Measurements from ENCODE around the gene MID2.
"Not testable (repeated sequence)": the region's sequence is repeated elsewhere in the genome, so short reads cannot be mapped to it uniquely, and the experiment has no call there.

MID2 gene

DNA sequence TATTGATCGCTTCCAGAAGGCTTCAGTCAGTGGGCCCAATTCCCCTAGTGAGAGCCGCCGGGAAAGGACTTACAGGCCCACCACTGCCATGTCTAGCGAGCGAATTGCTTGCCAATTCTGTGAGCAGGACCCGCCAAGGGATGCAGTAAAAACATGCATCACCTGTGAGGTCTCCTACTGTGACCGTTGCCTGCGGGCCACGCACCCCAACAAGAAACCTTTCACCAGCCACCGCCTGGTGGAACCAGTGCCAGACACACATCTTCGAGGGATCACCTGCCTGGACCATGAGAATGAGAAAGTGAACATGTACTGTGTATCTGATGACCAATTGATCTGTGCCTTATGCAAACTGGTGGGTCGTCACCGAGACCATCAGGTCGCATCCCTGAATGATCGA is 15.3 kb downstream of the MID2 start:
- Histone ChIP-seq H3K4me1 (ENCODE audit: control insufficient read depth in 5 of 5, insufficient read depth in 5 of 5, low read length in 5 of 5) (peaks cover 0 to 22% (median 11%) of the 10 kb centered on the region in 5 donors), H3K4me3 (ENCODE audit: low read depth in 1 of 5, low read length in 5 of 5) (no peak overlapping the region), H3K27me3 (ENCODE audit: control insufficient read depth in 5 of 5, insufficient read depth in 4 of 5, low read length in 5 of 5) (peaks cover 0 to 15% (median 7%) of the 10 kb centered on the region in 5 donors), H3K36me3 (ENCODE audit: control insufficient read depth in 5 of 5, insufficient read depth in 5 of 5, low read length in 5 of 5) (peaks cover 3 to 11% (median 8%) of the 10 kb centered on the region in 5 donors), H3K27ac (ENCODE audit: low read depth, low read length) (no peak overlapping the region), H3K9me3 (ENCODE audit: control insufficient read depth in 5 of 5, low read length in 5 of 5) (no peaks in the 10 kb centered on the region), H3K9ac (ENCODE audit: low read length in 5 of 5) (no peak overlapping the region)

DNA sequence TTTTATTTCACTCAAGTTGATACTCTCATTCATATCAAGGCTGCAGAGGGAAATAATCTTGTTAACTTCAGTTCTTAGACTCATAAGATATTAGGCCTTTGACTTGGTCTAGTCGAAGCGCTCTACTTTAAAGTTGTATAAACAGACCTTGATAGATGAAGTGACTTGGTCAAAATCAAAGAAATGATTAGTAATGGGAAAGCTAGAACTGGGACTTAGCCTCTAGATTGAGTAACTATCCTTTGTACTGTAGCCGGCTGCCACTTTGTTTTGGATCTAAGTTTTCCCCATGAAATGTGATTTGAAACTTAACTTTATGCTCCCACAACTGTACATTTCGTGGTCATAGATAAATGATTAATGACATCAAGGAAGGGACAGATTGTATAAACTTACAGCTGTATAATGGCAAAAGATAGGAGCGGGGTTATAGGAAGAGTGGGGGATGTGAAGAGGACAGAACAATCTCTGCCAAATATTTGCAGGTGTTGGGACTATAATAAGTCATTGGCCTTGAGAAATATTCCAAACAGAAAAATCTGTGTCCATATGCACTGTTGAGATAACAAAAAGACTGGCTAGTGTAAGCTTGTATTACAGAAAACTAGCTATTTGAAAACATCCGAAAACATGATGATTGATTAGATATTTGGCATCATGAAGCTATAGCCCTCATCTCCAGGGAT is 17.2 kb downstream of the MID2 start:
- H3K36me3 ChIP-seq (ENCODE audit: control insufficient read depth in 5 of 5, insufficient read depth in 5 of 5, low read length in 5 of 5) = peaks cover 3 to 11% (median 8%) of the 10 kb centered on the region in 5 donors
- no peak overlapping the region for H3K27ac ChIP-seq (ENCODE audit: low read depth, low read length)
- peaks cover 0 to 15% (median 9%) of the 10 kb centered on the region in 5 donors for H3K27me3 ChIP-seq (ENCODE audit: control insufficient read depth in 5 of 5, insufficient read depth in 4 of 5, low read length in 5 of 5)
- no peak overlapping the region for H3K9ac ChIP-seq (ENCODE audit: low read length in 5 of 5)
- H3K9me3 ChIP-seq (ENCODE audit: control insufficient read depth in 5 of 5, low read length in 5 of 5) = no peaks in the 10 kb centered on the region
- H3K4me1 ChIP-seq (ENCODE audit: control insufficient read depth in 5 of 5, insufficient read depth in 5 of 5, low read length in 5 of 5) = peaks cover 0 to 17% (median 12%) of the 10 kb centered on the region in 5 donors
- no peak overlapping the region for H3K4me3 ChIP-seq (ENCODE audit: low read depth in 1 of 5, low read length in 5 of 5)

DNA sequence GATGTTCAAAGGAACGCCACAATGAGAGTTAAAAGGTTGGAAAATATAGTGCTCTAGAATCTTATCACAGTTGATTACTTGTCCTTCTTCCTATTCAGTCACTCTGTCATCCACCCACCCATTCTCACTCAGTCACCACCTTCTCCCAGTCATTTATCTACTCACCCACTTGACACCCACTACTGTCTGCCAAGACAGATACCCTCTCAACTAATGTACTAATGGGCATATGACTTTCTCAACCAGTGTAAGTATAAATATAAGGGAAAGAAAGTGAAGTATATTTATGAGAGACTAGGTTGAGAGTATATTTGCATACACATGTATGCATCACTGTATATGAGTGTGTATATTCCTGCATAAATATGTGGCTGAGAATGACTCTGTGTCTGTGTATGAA is 20.0 kb downstream of the MID2 start:
- Histone ChIP-seq H3K4me3 (ENCODE audit: low read depth in 1 of 5, low read length in 5 of 5) (no peak overlapping the region), H3K9ac (ENCODE audit: low read length in 5 of 5) (no peak overlapping the region), H3K4me1 (ENCODE audit: control insufficient read depth in 5 of 5, insufficient read depth in 5 of 5, low read length in 5 of 5) (peaks cover 0 to 32% (median 17%) of the 10 kb centered on the region in 5 donors), H3K9me3 (ENCODE audit: control insufficient read depth in 5 of 5, low read length in 5 of 5) (no peaks in the 10 kb centered on the region), H3K27me3 (ENCODE audit: control insufficient read depth in 5 of 5, insufficient read depth in 4 of 5, low read length in 5 of 5) (peaks cover 0 to 13% (median 11%) of the 10 kb centered on the region in 5 donors), H3K27ac (ENCODE audit: low read depth, low read length) (no peak overlapping the region), H3K36me3 (ENCODE audit: control insufficient read depth in 5 of 5, insufficient read depth in 5 of 5, low read length in 5 of 5) (peaks cover 3 to 10% (median 8%) of the 10 kb centered on the region in 5 donors)

DNA sequence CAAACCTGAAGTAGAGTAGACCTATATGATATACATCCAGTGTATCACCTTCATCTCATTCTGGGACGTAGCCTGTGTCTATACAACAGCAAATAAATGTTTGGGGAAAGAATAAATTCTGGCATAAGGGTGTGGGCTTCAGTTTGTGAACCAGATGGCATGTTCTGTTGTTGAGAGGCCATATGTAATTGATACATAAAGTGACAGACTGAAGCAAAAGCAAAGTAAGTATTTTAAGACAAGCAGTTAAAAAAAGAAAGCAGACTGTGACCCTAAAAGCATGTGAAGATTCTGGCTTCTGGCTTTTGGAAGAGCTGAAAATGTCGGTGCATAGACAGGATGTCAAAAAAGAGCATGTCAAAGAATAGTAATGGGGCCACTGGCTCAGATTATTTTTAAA is 22.9 kb downstream of the MID2 start:
- Histone ChIP-seq H3K4me1 (ENCODE audit: control insufficient read depth in 5 of 5, insufficient read depth in 5 of 5, low read length in 5 of 5) (peaks cover 0 to 40% (median 14%) of the 10 kb centered on the region in 5 donors), H3K9me3 (ENCODE audit: control insufficient read depth in 5 of 5, low read length in 5 of 5) (no peaks in the 10 kb centered on the region), H3K27ac (ENCODE audit: low read depth, low read length) (no peak overlapping the region), H3K9ac (ENCODE audit: low read length in 5 of 5) (no peak overlapping the region), H3K36me3 (ENCODE audit: control insufficient read depth in 5 of 5, insufficient read depth in 5 of 5, low read length in 5 of 5) (no peaks in the 10 kb centered on the region), H3K4me3 (ENCODE audit: low read depth in 1 of 5, low read length in 5 of 5) (no peak overlapping the region), H3K27me3 (ENCODE audit: control insufficient read depth in 5 of 5, insufficient read depth in 4 of 5, low read length in 5 of 5) (peaks cover 0 to 13% (median 6%) of the 10 kb centered on the region in 5 donors)

DNA sequence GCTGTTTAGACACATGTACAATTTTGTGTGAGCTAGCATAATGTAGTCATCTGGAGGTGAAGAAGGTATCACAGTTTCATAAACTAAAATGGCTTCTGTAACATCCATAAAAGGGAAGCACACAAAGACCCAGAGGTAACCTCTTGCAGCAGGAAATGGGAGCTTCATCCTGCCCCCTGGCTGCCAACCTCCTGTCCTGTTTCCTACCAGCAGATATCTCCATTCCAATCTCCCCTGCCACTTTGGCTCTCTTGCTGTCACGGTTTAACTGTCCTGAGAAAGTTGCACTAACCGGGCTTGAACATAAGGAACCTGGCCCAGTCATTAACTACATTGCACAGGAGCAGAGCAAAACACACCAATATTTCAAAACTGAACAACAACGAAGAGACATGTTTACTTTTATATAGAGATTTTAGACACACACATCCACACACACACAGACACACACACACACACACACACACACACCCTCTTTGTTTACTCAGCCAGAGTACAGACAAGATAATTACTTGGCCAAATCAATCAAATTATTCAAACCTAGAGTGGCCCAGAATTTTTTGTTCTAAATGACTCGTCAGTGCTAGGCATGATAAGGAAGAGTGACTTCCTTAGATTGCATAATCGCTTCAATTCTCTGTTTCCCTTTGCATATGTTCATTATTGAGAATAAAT is 24.2 kb downstream of the MID2 start:
- Histone ChIP-seq H3K9ac (ENCODE audit: low read length in 5 of 5) (no peak overlapping the region), H3K36me3 (ENCODE audit: control insufficient read depth in 5 of 5, insufficient read depth in 5 of 5, low read length in 5 of 5) (peaks cover 0 to 5% (median 0%) of the 10 kb centered on the region in 5 donors), H3K27me3 (ENCODE audit: control insufficient read depth in 5 of 5, insufficient read depth in 4 of 5, low read length in 5 of 5) (peaks cover 0 to 13% (median 7%) of the 10 kb centered on the region in 5 donors), H3K9me3 (ENCODE audit: control insufficient read depth in 5 of 5, low read length in 5 of 5) (no peaks in the 10 kb centered on the region), H3K27ac (ENCODE audit: low read depth, low read length) (peak overlapping the region; percentile 31), H3K4me1 (ENCODE audit: control insufficient read depth in 5 of 5, insufficient read depth in 5 of 5, low read length in 5 of 5) (peaks cover 0 to 37% (median 11%) of the 10 kb centered on the region in 5 donors), H3K4me3 (ENCODE audit: low read depth in 1 of 5, low read length in 5 of 5) (no peak overlapping the region)

DNA sequence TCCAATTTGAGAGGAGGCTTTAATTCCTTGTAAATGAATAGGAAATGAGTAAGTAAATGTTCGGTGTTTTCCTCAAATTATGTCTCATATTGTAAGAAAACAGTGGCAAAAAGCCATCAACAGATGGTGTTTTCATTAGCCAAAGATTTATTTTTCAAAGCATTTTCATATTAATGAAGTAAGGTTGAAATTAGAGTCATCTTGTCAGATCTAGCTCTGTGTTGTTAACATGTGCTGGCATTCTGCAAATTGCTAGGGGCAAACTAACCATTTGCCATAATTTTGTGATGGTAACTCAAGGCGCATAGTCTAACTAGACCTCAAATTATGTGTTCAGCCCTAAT is 24.7 kb downstream of the MID2 start:
- peaks cover 0 to 7% (median 0%) of the 10 kb centered on the region in 5 donors for H3K36me3 ChIP-seq (ENCODE audit: control insufficient read depth in 5 of 5, insufficient read depth in 5 of 5, low read length in 5 of 5)
- peaks cover 0 to 32% (median 6%) of the 10 kb centered on the region in 5 donors for H3K4me1 ChIP-seq (ENCODE audit: control insufficient read depth in 5 of 5, insufficient read depth in 5 of 5, low read length in 5 of 5)
- H3K9ac ChIP-seq (ENCODE audit: low read length in 5 of 5) = no peak overlapping the region
- peak overlapping the region; percentile 25 for H3K27ac ChIP-seq (ENCODE audit: low read depth, low read length)
- H3K9me3 ChIP-seq (ENCODE audit: control insufficient read depth in 5 of 5, low read length in 5 of 5) = no peaks in the 10 kb centered on the region
- peaks cover 0 to 13% (median 8%) of the 10 kb centered on the region in 5 donors for H3K27me3 ChIP-seq (ENCODE audit: control insufficient read depth in 5 of 5, insufficient read depth in 4 of 5, low read length in 5 of 5)
- H3K4me3 ChIP-seq (ENCODE audit: low read depth in 1 of 5, low read length in 5 of 5) = no peak overlapping the region

DNA sequence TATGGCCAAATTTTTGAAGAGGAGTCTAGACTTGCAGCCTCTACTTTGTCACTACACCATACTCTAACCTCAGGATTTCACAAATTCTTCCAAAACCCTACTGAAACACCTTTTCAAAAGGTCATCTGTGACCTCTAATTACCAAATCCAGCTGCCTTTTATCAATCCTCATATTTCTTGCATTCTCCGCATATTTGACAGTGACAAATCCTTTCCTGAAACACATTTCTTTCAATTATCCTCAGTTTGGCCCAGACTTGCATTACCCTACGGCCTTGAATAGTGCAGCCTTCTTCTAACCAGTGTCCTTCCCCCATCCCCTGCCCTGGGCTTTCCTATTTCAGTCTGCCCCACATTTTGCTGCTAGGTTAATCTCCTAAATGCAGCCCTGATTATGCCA is 25.5 kb downstream of the MID2 start:
- Histone ChIP-seq H3K9me3 (ENCODE audit: control insufficient read depth in 5 of 5, low read length in 5 of 5) (no peaks in the 10 kb centered on the region), H3K4me3 (ENCODE audit: low read depth in 1 of 5, low read length in 5 of 5) (no peak overlapping the region), H3K9ac (ENCODE audit: low read length in 5 of 5) (no peak overlapping the region), H3K36me3 (ENCODE audit: control insufficient read depth in 5 of 5, insufficient read depth in 5 of 5, low read length in 5 of 5) (peaks cover 0 to 7% (median 0%) of the 10 kb centered on the region in 5 donors), H3K27ac (ENCODE audit: low read depth, low read length) (no peak overlapping the region), H3K4me1 (ENCODE audit: control insufficient read depth in 5 of 5, insufficient read depth in 5 of 5, low read length in 5 of 5) (peaks cover 0 to 29% (median 3%) of the 10 kb centered on the region in 5 donors), H3K27me3 (ENCODE audit: control insufficient read depth in 5 of 5, insufficient read depth in 4 of 5, low read length in 5 of 5) (peaks cover 0 to 13% (median 8%) of the 10 kb centered on the region in 5 donors)

DNA sequence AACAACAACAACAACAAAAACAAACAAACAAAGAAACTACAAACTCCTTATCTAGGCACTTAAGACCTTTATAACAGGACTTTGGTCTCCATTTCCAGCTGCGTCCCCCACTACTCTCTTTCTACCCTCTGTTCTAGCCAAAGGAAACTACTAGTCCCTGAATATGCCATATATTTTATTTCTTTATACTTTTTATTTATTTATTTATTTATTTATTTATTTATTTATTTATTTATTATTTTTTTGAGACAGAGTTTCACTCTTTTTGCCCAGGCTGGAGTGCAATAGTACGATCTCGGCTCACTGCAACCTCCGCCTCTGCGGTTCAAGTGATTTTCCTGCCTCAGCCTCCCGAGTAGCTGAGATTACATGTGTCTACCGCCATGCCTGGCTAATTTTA is 26.0 kb downstream of the MID2 start:
- peaks cover 0 to 13% (median 8%) of the 10 kb centered on the region in 5 donors for H3K27me3 ChIP-seq (ENCODE audit: control insufficient read depth in 5 of 5, insufficient read depth in 4 of 5, low read length in 5 of 5)
- peaks cover 0 to 29% (median 3%) of the 10 kb centered on the region in 5 donors for H3K4me1 ChIP-seq (ENCODE audit: control insufficient read depth in 5 of 5, insufficient read depth in 5 of 5, low read length in 5 of 5)
- not testable (repeated sequence) for H3K27ac ChIP-seq (ENCODE audit: low read depth, low read length); H3K9ac ChIP-seq (ENCODE audit: low read length in 5 of 5); H3K4me3 ChIP-seq (ENCODE audit: low read depth in 1 of 5, low read length in 5 of 5); H3K9me3 ChIP-seq (ENCODE audit: control insufficient read depth in 5 of 5, low read length in 5 of 5); H3K36me3 ChIP-seq (ENCODE audit: control insufficient read depth in 5 of 5, insufficient read depth in 5 of 5, low read length in 5 of 5)

DNA sequence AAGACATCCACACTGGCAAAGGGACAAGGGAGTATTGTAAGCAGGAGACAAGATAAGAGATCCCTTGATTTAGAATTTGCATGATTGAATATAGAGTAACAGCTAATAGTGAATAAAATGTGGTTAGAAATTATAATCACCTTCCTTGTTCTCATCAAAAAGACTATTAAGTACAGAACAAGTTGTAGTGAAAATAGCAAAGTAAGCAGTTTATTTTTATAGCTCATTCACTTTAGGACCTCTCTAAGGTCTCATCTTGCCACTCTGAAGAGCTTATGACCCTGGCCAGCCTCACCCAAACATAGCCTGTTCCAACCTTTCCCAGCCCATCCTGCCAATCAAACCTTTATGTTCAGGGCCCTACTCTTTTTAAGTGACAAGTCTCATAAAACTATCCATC is 30.6 kb downstream of the MID2 start:
- Histone ChIP-seq H3K4me1 (ENCODE audit: control insufficient read depth in 5 of 5, insufficient read depth in 5 of 5, low read length in 5 of 5) (peaks cover 0 to 3% (median 0%) of the 10 kb centered on the region in 5 donors), H3K36me3 (ENCODE audit: control insufficient read depth in 5 of 5, insufficient read depth in 5 of 5, low read length in 5 of 5) (peaks cover 0 to 7% (median 0%) of the 10 kb centered on the region in 5 donors), H3K27me3 (ENCODE audit: control insufficient read depth in 5 of 5, insufficient read depth in 4 of 5, low read length in 5 of 5) (peaks cover 0 to 8% (median 6%) of the 10 kb centered on the region in 5 donors), H3K9ac (ENCODE audit: low read length in 5 of 5) (no peak overlapping the region), H3K27ac (ENCODE audit: low read depth, low read length) (no peak overlapping the region), H3K9me3 (ENCODE audit: control insufficient read depth in 5 of 5, low read length in 5 of 5) (no peaks in the 10 kb centered on the region), H3K4me3 (ENCODE audit: low read depth in 1 of 5, low read length in 5 of 5) (no peak overlapping the region)

DNA sequence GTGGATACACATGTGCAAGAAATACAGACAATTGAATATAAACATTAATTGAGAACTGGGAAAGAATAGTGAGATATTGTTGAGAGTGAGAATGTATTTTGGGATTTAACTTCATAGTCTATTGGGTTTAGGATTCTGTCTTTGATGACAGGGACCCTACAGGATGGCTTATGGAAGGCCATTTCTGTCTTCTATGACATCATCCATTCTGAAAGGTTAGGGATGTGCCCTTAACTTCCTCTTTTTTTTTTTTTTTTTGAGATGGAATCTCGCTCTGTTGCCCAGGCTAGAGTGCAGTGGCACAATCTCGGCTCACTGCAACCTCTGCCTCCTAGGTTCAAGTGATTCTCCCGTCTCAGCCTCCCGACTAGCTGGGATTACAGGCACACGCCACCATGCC is 31.4 kb downstream of the MID2 start:
- H3K4me1 ChIP-seq (ENCODE audit: control insufficient read depth in 5 of 5, insufficient read depth in 5 of 5, low read length in 5 of 5); H3K9me3 ChIP-seq (ENCODE audit: control insufficient read depth in 5 of 5, low read length in 5 of 5); H3K27ac ChIP-seq (ENCODE audit: low read depth, low read length); H3K27me3 ChIP-seq (ENCODE audit: control insufficient read depth in 5 of 5, insufficient read depth in 4 of 5, low read length in 5 of 5); H3K9ac ChIP-seq (ENCODE audit: low read length in 5 of 5); H3K4me3 ChIP-seq (ENCODE audit: low read depth in 1 of 5, low read length in 5 of 5); H3K36me3 ChIP-seq (ENCODE audit: control insufficient read depth in 5 of 5, insufficient read depth in 5 of 5, low read length in 5 of 5): not testable (repeated sequence)
